Activated CD8-positive, alpha-beta memory T cell treated with anti-CD3 and anti-CD28 coated beads, Interleukin-2, amount 50 U/mL, for 4 hours (primary cell): ENCODE data around the gene B3GAT3.
"Not testable (repeated sequence)": the region's sequence is repeated elsewhere in the genome, so short reads cannot be mapped to it uniquely, and the experiment has no call there.

Experiments used
- DNase-seq: peaks from one replicate; pipeline ENCODE4 v3.0.0-alpha.2; 2020

The B3GAT3 gene

GRCh38 chr11:62575156-62575555 lies 46.6 kb downstream of the B3GAT3 start:
- DNase-seq, result no peak

- DNase-seq, result no peak
Observed at GRCh38 chr11:62574363-62575071, 47.3 kb downstream of the B3GAT3 start.

- DNase-seq, result peak; percentile 96
Observed at GRCh38 chr11:62573592-62574362, 48.0 kb downstream of the B3GAT3 start, which contains the start of gene EEF1G. Gene EEF1G, minus strand, starts transcription at chr11:62573891. Its CDS starts 49 bp downstream, at chr11:62573842.

- DNase-seq, result no peak
Observed at GRCh38 chr11:62573006-62573591, 48.7 kb downstream of the B3GAT3 start.

- no peak for DNase-seq
Observed at GRCh38 chr11:62572431-62572830, 49.4 kb downstream of the B3GAT3 start.

GRCh38 chr11:62571493-62571892 lies 50.3 kb downstream of the B3GAT3 start:
- not testable (repeated sequence) for DNase-seq

GRCh38 chr11:62570903-62571302 lies 50.9 kb downstream of the B3GAT3 start:
- DNase-seq, result not testable (repeated sequence)

- DNase-seq, result no peak
Observed at GRCh38 chr11:62569611-62570010, 52.2 kb downstream of the B3GAT3 start.

- no peak for DNase-seq
Observed at GRCh38 chr11:62567018-62567633, 54.7 kb downstream of the B3GAT3 start.

GRCh38 chr11:62566247-62566646 lies 55.5 kb downstream of the B3GAT3 start:
- DNase-seq, result no peak
